OCI-LY7 (cell line): ENCODE data around the gene SH3YL1.

ENCODE experiments used
- EZH2phosphoT487 ChIP-seq: fragments of 200-600 bp; sonication (generic); IDR thresholded peaks from 2 replicates; pipeline ENCODE4 v1.6.1; 2018; ENCODE audit warnings: low read depth, borderline replicate concordance, mild to moderate bottlenecking, mixed run types, antibody characterized with exemption, low read length, moderate library complexity, mixed read lengths
- TF ChIP-seq, protein P1 (sequence below): fragments of 200-600 bp; sonication (generic); conservative IDR thresholded peaks from 2 replicates; pipeline ENCODE4 v1.5.1; 2014; ENCODE audit warnings: mild to moderate bottlenecking, antibody characterized with exemption, low read length, moderate library complexity, mixed read lengths

GRCh38 chr2:270861-271260, 7.0 kb upstream of the SH3YL1 start:
- TF ChIP-seq, protein P1, sequence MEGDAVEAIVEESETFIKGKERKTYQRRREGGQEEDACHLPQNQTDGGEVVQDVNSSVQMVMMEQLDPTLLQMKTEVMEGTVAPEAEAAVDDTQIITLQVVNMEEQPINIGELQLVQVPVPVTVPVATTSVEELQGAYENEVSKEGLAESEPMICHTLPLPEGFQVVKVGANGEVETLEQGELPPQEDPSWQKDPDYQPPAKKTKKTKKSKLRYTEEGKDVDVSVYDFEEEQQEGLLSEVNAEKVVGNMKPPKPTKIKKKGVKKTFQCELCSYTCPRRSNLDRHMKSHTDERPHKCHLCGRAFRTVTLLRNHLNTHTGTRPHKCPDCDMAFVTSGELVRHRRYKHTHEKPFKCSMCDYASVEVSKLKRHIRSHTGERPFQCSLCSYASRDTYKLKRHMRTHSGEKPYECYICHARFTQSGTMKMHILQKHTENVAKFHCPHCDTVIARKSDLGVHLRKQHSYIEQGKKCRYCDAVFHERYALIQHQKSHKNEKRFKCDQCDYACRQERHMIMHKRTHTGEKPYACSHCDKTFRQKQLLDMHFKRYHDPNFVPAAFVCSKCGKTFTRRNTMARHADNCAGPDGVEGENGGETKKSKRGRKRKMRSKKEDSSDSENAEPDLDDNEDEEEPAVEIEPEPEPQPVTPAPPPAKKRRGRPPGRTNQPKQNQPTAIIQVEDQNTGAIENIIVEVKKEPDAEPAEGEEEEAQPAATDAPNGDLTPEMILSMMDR = no peak
- no peak for TF ChIP-seq EZH2phosphoT487
